Astrocyte (in vitro differentiated cells and primary cell): ENCODE results near the gene OR51G2. TPM values are rescaled to one million over a fixed set of nuclear protein-coding genes. Genes with fewer than 3 reads are reported as not detected.

Experiments used
- DNase-seq: peaks from one replicate; pipeline ENCODE4 v3.0.0-alpha.2; 2010; ENCODE audit warnings: low read depth
- FAIRE-seq: peaks from 2 replicates; lab custom pipeline; 2011; peaks lifted over from hg19 to GRCh38; lab: Jason Lieb, UNC
- H2AFZ ChIP-seq: 2 replicates; pipeline ENCODE4 v1.6.0; 2012; ENCODE audit warnings: low read depth, low read length, inconsistent platforms
- H3K27ac ChIP-seq: 2 replicates; pipeline ENCODE4 v1.5.1; 2011; ENCODE audit warnings: low read depth, low read length, inconsistent platforms
- H3K27me3 ChIP-seq: 2 replicates; pipeline ENCODE4 v1.6.0; 2011; ENCODE audit warnings: low read length, inconsistent platforms; ENCODE audit not compliant: insufficient read depth
- H3K36me3 ChIP-seq: 2 replicates; pipeline ENCODE4 v1.5.1; 2011; ENCODE audit warnings: low read length, inconsistent platforms; ENCODE audit not compliant: insufficient read depth
- H3K4me1 ChIP-seq: 2 replicates; pipeline ENCODE4 v1.5.1; 2011; ENCODE audit warnings: low read length, inconsistent platforms; ENCODE audit not compliant: insufficient read depth
- H3K4me2 ChIP-seq: 2 replicates; pipeline ENCODE4 v1.6.0; 2012; ENCODE audit warnings: low read length, inconsistent platforms
- H3K4me3 ChIP-seq: 2 replicates; pipeline ENCODE4 v1.5.1; 2011; ENCODE audit warnings: low read depth, mild to moderate bottlenecking, low read length, inconsistent platforms; ENCODE audit not compliant: insufficient read depth
- H3K79me2 ChIP-seq: 2 replicates; pipeline ENCODE4 v1.6.0; 2012; ENCODE audit warnings: mild to moderate bottlenecking, low read length, inconsistent platforms; ENCODE audit not compliant: insufficient read depth
- H3K9ac ChIP-seq: 2 replicates; pipeline ENCODE4 v1.6.0; 2012; ENCODE audit warnings: mild to moderate bottlenecking, low read length, inconsistent platforms
- H3K9me3 ChIP-seq: 2 replicates; pipeline ENCODE4 v1.5.1; 2012; ENCODE audit warnings: low read depth, mild to moderate bottlenecking, low read length, inconsistent platforms; ENCODE audit not compliant: insufficient read depth
- H4K20me1 ChIP-seq: 2 replicates; pipeline ENCODE4 v1.6.0; 2012; ENCODE audit warnings: low read length, inconsistent platforms; ENCODE audit not compliant: insufficient read depth
- H3K27ac Mint-ChIP-seq: one replicate; pipeline ENCODE4 v1.8.0; 2021; ENCODE audit warnings: mild to moderate bottlenecking, mixed read lengths; ENCODE audit not compliant: unreplicated experiment
- H3K27me3 Mint-ChIP-seq: one replicate; pipeline ENCODE4 v1.8.0; 2021; ENCODE audit warnings: low read depth, mixed read lengths; ENCODE audit not compliant: unreplicated experiment
- H3K36me3 Mint-ChIP-seq: one replicate; pipeline ENCODE4 v1.8.0; 2021; ENCODE audit warnings: low read depth, mixed read lengths; ENCODE audit not compliant: unreplicated experiment
- H3K4me1 Mint-ChIP-seq: one replicate; pipeline ENCODE4 v1.8.0; 2021; ENCODE audit warnings: low read depth, mixed read lengths; ENCODE audit not compliant: unreplicated experiment
- H3K4me3 Mint-ChIP-seq: one replicate; pipeline ENCODE4 v1.8.0; 2021; ENCODE audit warnings: mild to moderate bottlenecking, moderate library complexity, mixed read lengths; ENCODE audit not compliant: unreplicated experiment
- H3K9me3 Mint-ChIP-seq: one replicate; pipeline ENCODE4 v1.8.0; 2021; ENCODE audit warnings: mild to moderate bottlenecking, mixed read lengths; ENCODE audit not compliant: unreplicated experiment
- CTCF ChIP-seq: IDR thresholded peaks from 2 replicates; pipeline ENCODE4 v1.5.1; 2011; ENCODE audit warnings: low read depth, mild to moderate bottlenecking, inconsistent platforms, low read length, moderate library complexity; ENCODE audit not compliant: insufficient read depth
- EZH2 ChIP-seq: IDR thresholded peaks from 2 replicates; pipeline ENCODE4 v1.6.1; 2012; ENCODE audit warnings: mild to moderate bottlenecking, low read length, inconsistent platforms; ENCODE audit not compliant: insufficient read depth
- total RNA-seq: library from RNA; stranded (reverse); gene quantifications from 2 replicates; pipeline ENCODE4 v1.2.1, GENCODE V29; 2021

The OR51G2 gene
- total RNA-seq, 1 donor from 2014 or later, result not detected

GRCh38 chr11:4881188-4881587 is 38.0 kb downstream of the OR51G2 start:
- Mint-ChIP-seq H3K27ac (peak overlapping the region; percentile 90), H3K4me1 (peaks cover 16% of the 10 kb centered on the region), H3K4me3 (no peak overlapping the region), H3K27me3 (no peaks in the 10 kb centered on the region), H3K36me3 (no peaks in the 10 kb centered on the region), H3K9me3 (peaks cover 2% of the 10 kb centered on the region)
- no peak for FAIRE-seq
- H3K4me2 ChIP-seq, result no peak overlapping the region
- no peaks in the 10 kb centered on the region for H3K27me3 ChIP-seq
- no peak overlapping the region for H3K27ac ChIP-seq
- no peak overlapping the region for H3K4me3 ChIP-seq
- H3K9ac ChIP-seq, result no peak overlapping the region
- no peaks in the 10 kb centered on the region for H3K36me3 ChIP-seq
- no peaks in the 10 kb centered on the region for H3K4me1 ChIP-seq
- H2AFZ ChIP-seq, result no peak overlapping the region
- no peaks in the 10 kb centered on the region for H3K9me3 ChIP-seq
- no peaks in the 10 kb centered on the region for H3K79me2 ChIP-seq
- TF ChIP-seq CTCF (no peak), EZH2 (no peak)
- no peak for DNase-seq
- H4K20me1 ChIP-seq, result no peaks in the 10 kb centered on the region

GRCh38 chr11:4865855-4866254 is 53.3 kb downstream of the OR51G2 start:
- H3K4me3 Mint-ChIP-seq, result no peak overlapping the region
- no peak overlapping the region for H2AFZ ChIP-seq

More at GRCh38 chr11:4865855-4866254, 53.3 kb downstream of the OR51G2 start:
- Histone ChIP-seq H3K4me3 (no peak overlapping the region), H4K20me1 (no peaks in the 10 kb centered on the region), H3K4me2 (no peak overlapping the region), H3K27me3 (no peaks in the 10 kb centered on the region), H3K79me2 (no peaks in the 10 kb centered on the region), H3K4me1 (no peaks in the 10 kb centered on the region), H3K36me3 (no peaks in the 10 kb centered on the region), H3K27ac (no peak overlapping the region), H3K9ac (no peak overlapping the region), H3K9me3 (no peaks in the 10 kb centered on the region)
- no peaks in the 10 kb centered on the region for H3K27me3 Mint-ChIP-seq
- DNase-seq (no peak), FAIRE-seq (no peak)
- TF ChIP-seq EZH2 (no peak), CTCF (no peak)
- no peaks in the 10 kb centered on the region for H3K36me3 Mint-ChIP-seq
- no peak overlapping the region for H3K27ac Mint-ChIP-seq
- no peaks in the 10 kb centered on the region for H3K4me1 Mint-ChIP-seq
- peaks cover 4% of the 10 kb centered on the region for H3K9me3 Mint-ChIP-seq
